Left lobe of liver (tissue), 2 donors: Measurements from ENCODE around the gene RAB3IL1. TPM values are rescaled to one million over a fixed set of nuclear protein-coding genes. Genes with fewer than 3 reads are reported as not detected.

Experiments
- ATAC-seq: fragments of 200-7000 bp; cut with Tn5 transposase; one replicate; pipeline ENCODE4 v1.9.1; 2020; ENCODE audit warnings: mild to moderate bottlenecking, moderate library complexity
- DNase-seq: peaks from one replicate; pipeline ENCODE4 v3.0.0-alpha.2; 2020; ENCODE audit warnings: low spot score
- total RNA-seq: library from RNA; stranded (reverse); gene quantifications from one replicate; pipeline ENCODE4 v1.2.1, GENCODE V29; 2021
- donor health status: DM: no; HTN: no; CAD: no; lungs with moderate emphysema.
- donor health status: DM: no; HTN: yes; CAD: no.

The RAB3IL1 gene
- total RNA-seq, 1 donor from 2014 or later = 4.0 TPM

GRCh38 chr11:61919705-61920631 is 2.6 kb upstream of the RAB3IL1 start:
- ATAC-seq = no peak
- DNase-seq = peak; percentile 41

- no peak for ATAC-seq
- no peak for DNase-seq
Observed at GRCh38 chr11:61918938-61919704, 1.8 kb upstream of the RAB3IL1 start.

- DNase-seq (peak; percentile 37), ATAC-seq (no peak)
Observed at GRCh38 chr11:61918251-61918937, 1.0 kb upstream of the RAB3IL1 start.

- no peak for ATAC-seq
- peak; percentile 47 for DNase-seq
Observed at GRCh38 chr11:61916737-61917333, 531 bp downstream of the RAB3IL1 start.

GRCh38 chr11:61914471-61915171 is 2.7 kb downstream of the RAB3IL1 start:
- DNase-seq (peak; percentile 28), ATAC-seq (no peak)

GRCh38 chr11:61913699-61914395 is 3.5 kb downstream of the RAB3IL1 start:
- ATAC-seq = no peak
- peak; percentile 39 for DNase-seq

- DNase-seq = peak; percentile 36
- no peak for ATAC-seq
Observed at GRCh38 chr11:61912991-61913698, 4.2 kb downstream of the RAB3IL1 start.

GRCh38 chr11:61912530-61912898 is 4.9 kb downstream of the RAB3IL1 start:
- ATAC-seq (no peak), DNase-seq (peak; percentile 53)

- peak; percentile 40 for DNase-seq
- ATAC-seq = no peak
Observed at GRCh38 chr11:61911701-61912529, 5.5 kb downstream of the RAB3IL1 start.

- ATAC-seq (no peak), DNase-seq (no peak)
Observed at GRCh38 chr11:61911128-61911700, 6.2 kb downstream of the RAB3IL1 start.

GRCh38 chr11:61910187-61911127 is 6.9 kb downstream of the RAB3IL1 start:
- ATAC-seq (no peak), DNase-seq (no peak)

GRCh38 chr11:61908730-61909316 is 8.5 kb downstream of the RAB3IL1 start:
- ATAC-seq (peak; percentile 50), DNase-seq (no peak)

GRCh38 chr11:61907871-61908729 is 9.3 kb downstream of the RAB3IL1 start:
- ATAC-seq (no peak), DNase-seq (no peak)

- ATAC-seq (no peak), DNase-seq (no peak)
Observed at GRCh38 chr11:61907282-61907681, 10.1 kb downstream of the RAB3IL1 start.

GRCh38 chr11:61906522-61906909 is 10.8 kb downstream of the RAB3IL1 start:
- no peak for DNase-seq
- ATAC-seq = no peak
